HCT116 (cell line): Measurements from ENCODE around the gene PCDHGA7. TPM values are rescaled to one million over a fixed set of nuclear protein-coding genes. Genes with fewer than 3 reads are reported as not detected.

ENCODE experiments used
- ATAC-seq: fragments of 200-7000 bp; cut with Tn5 transposase; 2 replicates; pipeline ENCODE4 v1.9.1; 2020; ENCODE audit warnings: mild to moderate bottlenecking, moderate library complexity
- BruUV-seq: library from RNA; stranded (reverse); fragments of 400-500 nt; replicated peaks from 2 replicates; lab custom pipeline; 2021; lab: Mats Ljungman, UMichigan
- CTCF ChIA-PET: fragments of 300-600 bp; sonication (Branson Sonifier 250); formaldehyde crosslinking; loops from one replicate; lab custom pipeline; 2021; ENCODE audit warnings: antibody characterized with exemption; lab: Charles Lee
- POLR2A ChIA-PET: fragments of 300-600, 350-600 bp; sonication (Branson Sonifier 250); formaldehyde crosslinking; loops from one replicate; lab custom pipeline; 2021; ENCODE audit warnings: antibody characterized with exemption; lab: Charles Lee
- RAD21 ChIA-PET, 2 experiments: fragments of 300-600 bp; sonication (Branson Sonifier 250); formaldehyde crosslinking; loops; one replicate each; lab custom pipeline; 2023; ENCODE audit warnings: low total read pairs in 2 of 2; ENCODE audit not compliant: uncharacterized antibody in 2 of 2, unreplicated experiment in 2 of 2, low non-redundant PET in 1 of 2; lab: Charles Lee
- DNase-seq: peaks from one replicate; pipeline ENCODE4 v3.0.0-alpha.2; 2010; ENCODE audit warnings: low read depth, low spot score
- H2AFZ ChIP-seq: fragments of 200-600 bp; shearing (Covaris generic), sonication (generic); 2 replicates; pipeline ENCODE4 v1.6.1; 2017; ENCODE audit warnings: low read depth, mixed run types, mixed read lengths, antibody characterized with exemption, low read length; ENCODE audit not compliant: poor library complexity, severe bottlenecking
- H3K27ac ChIP-seq: 2 replicates; pipeline ENCODE4 v1.5.1; 2012; ENCODE audit warnings: low read depth, low read length
- H3K27me3 ChIP-seq: fragments of 200-600 bp; sonication (generic); 2 replicates; pipeline ENCODE4 v1.6.1; 2016; ENCODE audit warnings: mixed run types, low read length, mixed read lengths; ENCODE audit not compliant: insufficient read depth
- H3K36me3 ChIP-seq, 2 experiments: fragments of 200-500 bp in 1 of 2; fragments of 200-600 bp in 1 of 2; sonication (Bioruptor generic) in 1 of 2; sonication (generic) in 1 of 2; 2 replicates each; pipeline versions ENCODE4 v1.5.1 to v1.6.1; 2014 to 2016; ENCODE audit warnings: low read length in 2 of 2, inconsistent platforms in 1 of 2, mixed read lengths in 1 of 2, mixed run types in 1 of 2; ENCODE audit not compliant: insufficient read depth in 2 of 2, control insufficient read depth in 1 of 2
- H3K4me1 ChIP-seq, 2 experiments: fragments of 200-600 bp in 1 of 2; sonication (generic) in 1 of 2; 2 replicates each; pipeline versions ENCODE4 v1.5.1 to v1.6.1; 2012 to 2017; ENCODE audit warnings: low read length in 2 of 2, inconsistent platforms in 1 of 2, mild to moderate bottlenecking in 1 of 2, mixed read lengths in 1 of 2, mixed run types in 1 of 2, moderate library complexity in 1 of 2; ENCODE audit not compliant: insufficient read depth in 2 of 2, control insufficient read depth in 1 of 2
- H3K4me2 ChIP-seq: fragments of 200-600 bp; sonication (generic); 2 replicates; pipeline ENCODE4 v1.6.1; 2017; ENCODE audit warnings: mixed run types, low read length, mixed read lengths
- H3K4me3 ChIP-seq, 2 experiments: fragments of 200-600 bp in 1 of 2; sonication (generic) in 1 of 2; replicated peaks in 1 of 2; 2 replicates each; pipeline ENCODE4 v1.5.1; 2011 to 2016; ENCODE audit warnings: low read length in 2 of 2, control low read depth in 1 of 2, low read depth in 1 of 2, mild to moderate bottlenecking in 1 of 2, mixed read lengths in 1 of 2, mixed run types in 1 of 2
- H3K79me2 ChIP-seq: fragments of 200-600 bp; sonication (generic); 2 replicates; pipeline ENCODE4 v1.6.1; 2017; ENCODE audit warnings: mild to moderate bottlenecking, mixed run types, low read length, moderate library complexity, mixed read lengths; ENCODE audit not compliant: insufficient read depth
- H3K9ac ChIP-seq: fragments of 200-600 bp; sonication (generic); 2 replicates; pipeline ENCODE4 v1.6.1; 2016; ENCODE audit warnings: low read length, mixed read lengths
- H3K9me2 ChIP-seq: fragments of 200-600 bp; sonication (generic), shearing (Covaris generic); 2 replicates; pipeline ENCODE4 v1.6.1; 2017; ENCODE audit warnings: mixed run types, mild to moderate bottlenecking, moderate library complexity; ENCODE audit not compliant: insufficient read depth
- H3K9me3 ChIP-seq, 2 experiments: fragments of 200-500 bp in 1 of 2; fragments of 200-600 bp in 1 of 2; sonication (Bioruptor generic) in 1 of 2; sonication (generic) in 1 of 2; 2 replicates each; pipeline ENCODE4 v1.6.1; 2014 to 2017; ENCODE audit warnings: low read length in 2 of 2, mixed read lengths in 2 of 2, inconsistent platforms in 1 of 2, low read depth in 1 of 2, mild to moderate bottlenecking in 1 of 2, mixed run types in 1 of 2, moderate library complexity in 1 of 2; ENCODE audit not compliant: control insufficient read depth in 1 of 2, insufficient read depth in 1 of 2
- H4K20me1 ChIP-seq: fragments of 200-600 bp; sonication (generic), shearing (Covaris generic); 2 replicates; pipeline ENCODE4 v1.6.1; 2017; ENCODE audit warnings: mixed run types, mild to moderate bottlenecking, moderate library complexity; ENCODE audit not compliant: insufficient read depth
- CBX3 ChIP-seq: IDR thresholded peaks from 2 replicates; pipeline ENCODE4 v1.6.1; 2012; ENCODE audit warnings: low read depth
- CEBPB ChIP-seq: IDR thresholded peaks from 2 replicates; pipeline ENCODE4 v1.6.1; 2012; ENCODE audit warnings: low read depth
- CTCF ChIP-seq, 3 experiments: fragments of 200-600 bp in 1 of 3; sonication (generic) in 1 of 3; IDR thresholded peaks in 2 of 3; conservative IDR thresholded peaks in 1 of 3; 2 replicates each; pipeline ENCODE4 v1.5.1; 2012 to 2017; ENCODE audit warnings: low read depth in 2 of 3, low read length in 2 of 3, antibody characterized with exemption in 1 of 3, borderline replicate concordance in 1 of 3, control low read depth in 1 of 3, mild to moderate bottlenecking in 1 of 3, mixed read lengths in 1 of 3, mixed run types in 1 of 3, moderate library complexity in 1 of 3; ENCODE audit not compliant: insufficient read depth in 1 of 3
- EGR1 ChIP-seq: IDR thresholded peaks from 2 replicates; pipeline ENCODE4 v1.6.1; 2012; ENCODE audit warnings: low read depth
- ELF1 ChIP-seq: IDR thresholded peaks from 2 replicates; pipeline ENCODE4 v1.6.1; 2012; ENCODE audit warnings: low read depth, borderline replicate concordance
- EZH2phosphoT487 ChIP-seq: fragments of 200-600 bp; IDR thresholded peaks from 2 replicates; pipeline ENCODE4 v1.6.1; 2018; ENCODE audit warnings: antibody characterized with exemption, borderline replicate concordance
- FOSL1 ChIP-seq: IDR thresholded peaks from 2 replicates; pipeline ENCODE4 v1.6.1; 2012; ENCODE audit warnings: low read depth
- MAX ChIP-seq: IDR thresholded peaks from 2 replicates; pipeline ENCODE4 v1.6.1; 2012
- POLR2A ChIP-seq: IDR thresholded peaks from 2 replicates; pipeline ENCODE4 v1.7.0; 2011; ENCODE audit warnings: borderline replicate concordance; ENCODE audit not compliant: insufficient read depth, insufficient read length; ENCODE audit errors: extremely low read depth
- POLR2AphosphoS5 ChIP-seq: IDR thresholded peaks from 2 replicates; pipeline ENCODE4 v1.6.1; 2011; ENCODE audit warnings: mild to moderate bottlenecking, low read depth, low read length, moderate library complexity
- RAD21 ChIP-seq: IDR thresholded peaks from 2 replicates; pipeline ENCODE4 v1.6.1; 2012; ENCODE audit warnings: low read depth, mild to moderate bottlenecking
- SIN3A ChIP-seq: IDR thresholded peaks from 2 replicates; pipeline ENCODE4 v1.6.1; 2012; ENCODE audit warnings: low read depth
- SP1 ChIP-seq: IDR thresholded peaks from 2 replicates; pipeline ENCODE4 v1.6.1; 2012; ENCODE audit warnings: low read depth
- SRF ChIP-seq: IDR thresholded peaks from 2 replicates; pipeline ENCODE4 v1.6.1; 2012; ENCODE audit warnings: low read depth
- TCF7L2 ChIP-seq: IDR thresholded peaks from 2 replicates; pipeline ENCODE4 v1.7.0; 2011; ENCODE audit warnings: borderline replicate concordance, inconsistent platforms; ENCODE audit not compliant: insufficient read depth, insufficient read length; ENCODE audit errors: extremely low read depth
- YY1 ChIP-seq: IDR thresholded peaks from 2 replicates; pipeline ENCODE4 v1.6.1; 2011; ENCODE audit warnings: low read length, low read depth, moderate library complexity, mild to moderate bottlenecking; ENCODE audit not compliant: insufficient replicate concordance; ENCODE audit errors: extremely low read depth
- ZBTB33 ChIP-seq: IDR thresholded peaks from 2 replicates; pipeline ENCODE4 v1.6.1; 2011; ENCODE audit warnings: mild to moderate bottlenecking, low read length, moderate library complexity; ENCODE audit not compliant: insufficient replicate concordance; ENCODE audit errors: extremely low read depth
- ZNF274 ChIP-seq: fragments of 200-500 bp; sonication (Bioruptor generic); IDR thresholded peaks from 2 replicates; pipeline ENCODE4 v1.6.1; 2014; ENCODE audit warnings: mild to moderate bottlenecking, low read depth, low read length, inconsistent platforms
- intact Hi-C: fragments of 100-400 bp; cut with micrococcal nuclease; formaldehyde crosslinking; loops from 2 replicates; pipeline ENCODE4 v1.10.0; 2022
- total RNA-seq: library from RNA; stranded (reverse); gene quantifications from one replicate; pipeline ENCODE4 v1.2.1, GENCODE V29; 2021; ENCODE audit not compliant: unreplicated experiment

PCDHGA7 gene
- total RNA-seq, 1 experiment from 2014 or later = not detected

DNA sequence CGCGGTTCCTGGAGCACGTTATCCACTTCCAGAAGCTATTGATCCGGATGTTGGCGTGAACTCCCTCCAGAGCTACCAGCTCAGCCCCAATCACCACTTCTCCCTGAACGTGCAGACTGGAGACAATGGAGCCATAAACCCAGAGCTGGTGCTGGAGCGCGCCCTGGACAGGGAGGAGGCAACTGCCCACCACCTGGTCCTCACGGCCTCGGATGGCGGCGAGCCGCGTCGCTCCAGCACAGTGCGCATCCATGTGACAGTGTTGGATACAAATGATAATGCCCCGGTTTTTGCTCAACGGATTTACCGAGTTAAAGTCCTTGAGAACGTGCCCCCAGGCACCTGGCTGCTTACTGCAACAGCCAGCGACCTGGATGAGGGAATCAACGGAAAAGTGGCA, 20.8 kb downstream of the PCDHGA7 start:
- Histone ChIP-seq H3K27me3 (no peaks in the 10 kb centered on the region), H3K9me3 (no peaks in the 10 kb centered on the region; a peak in 1 of 4 replicates), H2AFZ (no peak overlapping the region), H3K27ac (no peak overlapping the region), H3K4me2 (no peak overlapping the region), H4K20me1 (no peaks in the 10 kb centered on the region), H3K4me3 (no peak overlapping the region), H3K9me2 (no peaks in the 10 kb centered on the region), H3K9ac (no peak overlapping the region), H3K36me3 (no peaks in the 10 kb centered on the region), H3K79me2 (no peaks in the 10 kb centered on the region), H3K4me1 (no peaks in the 10 kb centered on the region)
- intact Hi-C loops = no loop called here
- ATAC-seq (no peak), DNase-seq (no peak)
- no TSS peak for BruUV-seq
- ChIA-PET RAD21 (no interaction called here), POLR2A (no interaction called here), CTCF (interaction anchor here (0.7 kb wide), 1 partner anchor 83 kb away, joined by 3 read pairs; the partner anchor contains the start of gene TAF7)
- TF ChIP-seq TCF7L2 = no peak
- no peak for TF ChIP-seq YY1
- TF ChIP-seq SP1 = no peak
- TF ChIP-seq ZNF274 = no peak
- no peak for TF ChIP-seq FOSL1
- no peak for TF ChIP-seq SRF
- no peak for TF ChIP-seq CTCF (IDR thresholded peaks at IDR 0.05 in 2 of 3, conservative IDR thresholded peaks at IDR 0.05 in 1 of 3; ENCODE audit: borderline replicate concordance in 1 of 3, insufficient read depth in 1 of 3, low read depth in 2 of 3, low read length in 2 of 3)
- TF ChIP-seq POLR2AphosphoS5 = no peak
- TF ChIP-seq SIN3A = no peak
- TF ChIP-seq CBX3 = no peak
- TF ChIP-seq MAX = no peak
- no peak for TF ChIP-seq ZBTB33
- no peak for TF ChIP-seq EZH2phosphoT487
- no peak for TF ChIP-seq POLR2A
- no peak for TF ChIP-seq EGR1
- TF ChIP-seq ELF1 = no peak
- TF ChIP-seq RAD21 = no peak
- TF ChIP-seq CEBPB = no peak
